GM12872 (cell line): ENCODE results near the gene TUBA8.

Experiments
- TF ChIP-seq, protein P1 (sequence below): IDR thresholded peaks from 3 replicates; pipeline ENCODE4 v1.5.1; 2011; ENCODE audit warnings: low read depth, mild to moderate bottlenecking, low read length, moderate library complexity; ENCODE audit not compliant: insufficient read depth

The TUBA8 gene

GRCh38 chr22:18114495-18114894 lies 3.9 kb downstream of the TUBA8 start:
- TF ChIP-seq, protein P1, sequence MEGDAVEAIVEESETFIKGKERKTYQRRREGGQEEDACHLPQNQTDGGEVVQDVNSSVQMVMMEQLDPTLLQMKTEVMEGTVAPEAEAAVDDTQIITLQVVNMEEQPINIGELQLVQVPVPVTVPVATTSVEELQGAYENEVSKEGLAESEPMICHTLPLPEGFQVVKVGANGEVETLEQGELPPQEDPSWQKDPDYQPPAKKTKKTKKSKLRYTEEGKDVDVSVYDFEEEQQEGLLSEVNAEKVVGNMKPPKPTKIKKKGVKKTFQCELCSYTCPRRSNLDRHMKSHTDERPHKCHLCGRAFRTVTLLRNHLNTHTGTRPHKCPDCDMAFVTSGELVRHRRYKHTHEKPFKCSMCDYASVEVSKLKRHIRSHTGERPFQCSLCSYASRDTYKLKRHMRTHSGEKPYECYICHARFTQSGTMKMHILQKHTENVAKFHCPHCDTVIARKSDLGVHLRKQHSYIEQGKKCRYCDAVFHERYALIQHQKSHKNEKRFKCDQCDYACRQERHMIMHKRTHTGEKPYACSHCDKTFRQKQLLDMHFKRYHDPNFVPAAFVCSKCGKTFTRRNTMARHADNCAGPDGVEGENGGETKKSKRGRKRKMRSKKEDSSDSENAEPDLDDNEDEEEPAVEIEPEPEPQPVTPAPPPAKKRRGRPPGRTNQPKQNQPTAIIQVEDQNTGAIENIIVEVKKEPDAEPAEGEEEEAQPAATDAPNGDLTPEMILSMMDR, result no peak

DNA sequence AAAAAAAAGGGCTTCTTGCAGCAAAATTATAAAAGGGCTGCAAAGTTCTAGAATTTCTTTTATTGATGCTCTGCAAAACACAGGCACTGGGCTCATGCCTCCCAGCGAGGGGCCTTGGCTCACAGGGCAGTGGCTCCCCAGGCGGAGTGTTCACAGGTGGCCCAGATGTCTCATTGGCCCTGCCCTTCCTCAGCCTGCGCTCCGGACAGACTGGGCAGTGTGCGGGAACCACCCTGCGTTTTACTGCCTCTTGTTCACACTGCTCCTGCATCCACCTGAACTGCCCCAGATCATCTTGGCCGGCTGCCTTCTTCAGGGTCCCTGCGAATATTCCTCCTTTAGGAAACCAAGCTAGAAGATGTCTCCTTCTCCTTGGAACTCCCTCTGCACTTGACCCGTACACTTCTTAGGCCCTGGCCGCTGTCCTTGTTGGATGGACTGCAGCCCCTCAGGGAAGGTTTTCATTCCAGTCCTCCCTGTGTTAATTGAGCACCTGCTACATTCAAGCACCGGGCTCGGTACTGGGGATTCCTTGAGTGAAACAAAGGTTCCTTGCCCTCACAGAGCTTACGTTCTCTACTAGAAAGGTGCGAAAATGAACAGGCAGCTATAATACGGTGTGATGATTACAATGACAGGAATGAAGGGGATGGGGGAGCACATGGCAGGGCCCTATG lies 4.5 kb downstream of the TUBA8 start:
- TF ChIP-seq, protein P1, result no peak

DNA sequence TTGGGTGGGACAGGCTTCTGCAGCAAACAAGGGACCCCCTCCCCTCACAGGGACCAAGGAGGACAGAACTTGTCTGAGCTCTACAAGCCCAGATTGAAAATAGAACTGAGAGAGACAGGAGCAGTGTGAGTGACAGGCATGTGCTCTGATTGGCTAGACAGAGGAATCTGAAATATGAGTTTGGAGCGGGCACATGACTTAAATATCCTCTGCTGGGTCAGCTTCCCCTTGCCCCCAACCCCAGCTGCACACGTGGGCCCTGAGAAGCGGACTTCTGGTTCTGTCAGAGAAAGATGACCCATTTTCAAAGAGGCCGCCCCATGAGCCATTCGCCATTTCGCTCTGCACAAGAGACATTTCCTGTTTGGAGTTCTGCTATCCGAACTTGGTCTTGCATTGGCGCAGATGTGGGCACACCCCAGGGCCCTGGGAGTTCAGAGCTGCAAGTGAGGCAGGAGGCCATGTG lies 5.3 kb downstream of the TUBA8 start:
- TF ChIP-seq, protein P1, result no peak

DNA sequence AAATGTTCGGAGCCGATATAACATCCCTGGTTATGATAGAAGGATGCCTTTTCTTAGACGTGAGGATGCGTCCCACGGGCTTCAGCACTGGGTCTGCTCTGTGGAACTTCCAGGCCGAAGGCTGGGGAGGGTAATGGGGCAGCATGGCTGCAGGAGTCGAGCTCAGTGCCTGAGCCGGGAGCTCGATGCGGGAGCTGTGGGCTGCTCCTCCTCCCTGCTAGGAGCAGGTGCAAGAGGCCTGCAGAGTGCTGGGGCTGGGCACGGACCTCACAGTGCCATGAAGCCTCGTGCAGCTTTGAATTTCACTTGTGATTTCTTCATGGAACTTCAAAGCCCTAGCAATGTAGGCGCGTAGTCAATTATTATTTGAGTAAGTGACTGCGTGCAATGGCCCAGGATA lies 6.0 kb downstream of the TUBA8 start:
- TF ChIP-seq, protein P1, result no peak

DNA sequence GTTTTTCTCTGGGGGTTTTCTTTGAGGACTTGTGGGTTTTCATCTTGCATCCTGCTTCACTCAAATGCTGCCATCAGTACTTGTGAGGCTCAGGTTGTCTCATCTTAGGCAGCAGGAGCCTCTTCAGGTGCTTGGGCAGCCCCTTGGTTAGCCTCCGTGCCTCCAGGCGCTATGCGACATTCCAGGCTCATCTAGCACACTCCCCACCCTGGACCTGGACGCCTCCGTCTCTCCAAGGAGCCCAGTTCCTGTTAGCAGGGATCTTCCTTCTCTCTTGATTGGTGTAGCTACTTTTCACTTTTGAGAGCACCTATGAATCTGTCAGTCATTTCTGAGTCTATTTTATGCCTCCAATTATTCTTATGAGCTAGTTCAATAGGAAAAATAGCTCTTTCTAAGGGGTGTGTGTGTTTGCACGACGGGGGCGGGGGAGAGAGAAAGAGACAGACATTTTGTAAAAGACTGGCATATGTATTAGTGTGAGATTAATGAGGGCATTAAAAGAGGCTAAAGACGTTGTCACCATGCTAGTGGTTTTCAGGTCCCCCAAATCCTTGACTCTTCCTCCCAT lies 7.8 kb downstream of the TUBA8 start:
- TF ChIP-seq, protein P1, result no peak

GRCh38 chr22:18119409-18120110 lies 9.0 kb downstream of the TUBA8 start:
- TF ChIP-seq, protein P1, result no peak

DNA sequence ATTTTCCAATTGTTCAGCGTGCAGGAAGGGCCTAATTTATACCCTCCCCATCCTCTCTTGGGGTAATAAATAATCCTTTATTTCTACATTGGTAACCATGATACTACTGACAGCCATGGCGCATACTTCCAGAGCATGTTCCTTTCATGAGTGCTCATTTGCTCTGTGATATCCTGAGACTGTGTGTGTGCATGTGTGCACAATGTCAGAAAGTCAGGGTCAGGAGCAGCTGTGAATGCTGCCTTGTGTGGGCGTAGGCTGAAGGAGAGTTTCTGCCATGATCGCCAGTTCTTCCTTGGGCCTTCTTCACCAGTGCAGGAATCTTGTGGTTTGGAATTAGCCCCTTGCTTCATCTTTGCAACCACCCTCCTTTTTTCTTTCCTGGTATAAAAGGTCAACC lies 10.2 kb downstream of the TUBA8 start:
- TF ChIP-seq, protein P1, result no peak
